Neural progenitor cell (in vitro differentiated cells): ENCODE data around the gene ABCG2.

Experiments
- EZH2phosphoT487 ChIP-seq: fragments of 200-600 bp; sonication (generic); IDR thresholded peaks from 2 replicates; pipeline ENCODE4 v1.6.1; 2017; ENCODE audit warnings: antibody characterized with exemption
- TF ChIP-seq, protein P1 (sequence below): fragments of 200-600 bp; sonication (generic); IDR thresholded peaks from 2 replicates; pipeline ENCODE4 v1.5.1; 2017; ENCODE audit warnings: antibody characterized with exemption, mild to moderate bottlenecking

DNA sequence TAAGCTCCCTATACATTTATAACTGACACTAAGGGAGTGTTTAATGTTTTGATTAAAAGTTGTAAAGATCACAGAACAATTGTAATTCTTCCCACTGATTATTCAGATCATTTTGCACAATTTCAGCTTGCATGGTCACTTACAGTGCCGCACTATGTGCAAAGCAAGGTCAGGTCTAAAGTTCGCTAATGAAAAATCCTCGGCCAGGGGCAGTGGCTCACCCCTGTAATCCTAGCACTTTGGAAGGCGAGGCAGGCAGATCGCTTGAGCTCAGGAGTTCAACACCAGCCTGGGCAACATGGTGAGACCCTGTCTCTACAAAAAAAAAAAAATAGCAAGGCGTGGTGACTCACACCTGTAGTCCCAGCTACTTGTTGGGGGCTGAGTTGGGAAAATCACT, 94.0 kb downstream of the ABCG2 start:
- TF ChIP-seq, protein P1, sequence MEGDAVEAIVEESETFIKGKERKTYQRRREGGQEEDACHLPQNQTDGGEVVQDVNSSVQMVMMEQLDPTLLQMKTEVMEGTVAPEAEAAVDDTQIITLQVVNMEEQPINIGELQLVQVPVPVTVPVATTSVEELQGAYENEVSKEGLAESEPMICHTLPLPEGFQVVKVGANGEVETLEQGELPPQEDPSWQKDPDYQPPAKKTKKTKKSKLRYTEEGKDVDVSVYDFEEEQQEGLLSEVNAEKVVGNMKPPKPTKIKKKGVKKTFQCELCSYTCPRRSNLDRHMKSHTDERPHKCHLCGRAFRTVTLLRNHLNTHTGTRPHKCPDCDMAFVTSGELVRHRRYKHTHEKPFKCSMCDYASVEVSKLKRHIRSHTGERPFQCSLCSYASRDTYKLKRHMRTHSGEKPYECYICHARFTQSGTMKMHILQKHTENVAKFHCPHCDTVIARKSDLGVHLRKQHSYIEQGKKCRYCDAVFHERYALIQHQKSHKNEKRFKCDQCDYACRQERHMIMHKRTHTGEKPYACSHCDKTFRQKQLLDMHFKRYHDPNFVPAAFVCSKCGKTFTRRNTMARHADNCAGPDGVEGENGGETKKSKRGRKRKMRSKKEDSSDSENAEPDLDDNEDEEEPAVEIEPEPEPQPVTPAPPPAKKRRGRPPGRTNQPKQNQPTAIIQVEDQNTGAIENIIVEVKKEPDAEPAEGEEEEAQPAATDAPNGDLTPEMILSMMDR, result no peak
- TF ChIP-seq EZH2phosphoT487, result no peak
